ENCODE results near the gene ABCG8.
A peak's percentile ranks its signal among the peaks of the same experiment; 100 is the strongest.

The ABCG8 gene

DNA sequence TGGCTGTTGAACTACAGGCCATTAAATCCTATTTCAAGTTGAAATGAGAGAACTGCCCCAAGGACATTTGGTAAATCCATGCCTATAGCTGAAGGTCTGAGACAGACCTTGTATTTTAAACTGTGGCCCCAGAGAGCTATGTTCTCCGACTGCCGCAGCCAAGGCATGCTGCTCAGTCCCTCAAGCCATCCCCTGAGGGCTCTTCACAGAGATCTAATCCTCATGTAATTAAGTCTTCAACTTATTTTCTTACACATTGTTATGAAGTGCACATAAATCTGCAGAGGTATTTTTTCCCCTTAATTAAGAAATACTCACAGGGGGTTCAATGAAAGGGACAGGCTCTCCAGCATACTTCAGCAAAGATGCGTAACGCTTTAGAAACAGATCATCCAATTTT, 50.6 kb downstream of the ABCG8 start:
- TF ChIP-seq, protein P1, sequence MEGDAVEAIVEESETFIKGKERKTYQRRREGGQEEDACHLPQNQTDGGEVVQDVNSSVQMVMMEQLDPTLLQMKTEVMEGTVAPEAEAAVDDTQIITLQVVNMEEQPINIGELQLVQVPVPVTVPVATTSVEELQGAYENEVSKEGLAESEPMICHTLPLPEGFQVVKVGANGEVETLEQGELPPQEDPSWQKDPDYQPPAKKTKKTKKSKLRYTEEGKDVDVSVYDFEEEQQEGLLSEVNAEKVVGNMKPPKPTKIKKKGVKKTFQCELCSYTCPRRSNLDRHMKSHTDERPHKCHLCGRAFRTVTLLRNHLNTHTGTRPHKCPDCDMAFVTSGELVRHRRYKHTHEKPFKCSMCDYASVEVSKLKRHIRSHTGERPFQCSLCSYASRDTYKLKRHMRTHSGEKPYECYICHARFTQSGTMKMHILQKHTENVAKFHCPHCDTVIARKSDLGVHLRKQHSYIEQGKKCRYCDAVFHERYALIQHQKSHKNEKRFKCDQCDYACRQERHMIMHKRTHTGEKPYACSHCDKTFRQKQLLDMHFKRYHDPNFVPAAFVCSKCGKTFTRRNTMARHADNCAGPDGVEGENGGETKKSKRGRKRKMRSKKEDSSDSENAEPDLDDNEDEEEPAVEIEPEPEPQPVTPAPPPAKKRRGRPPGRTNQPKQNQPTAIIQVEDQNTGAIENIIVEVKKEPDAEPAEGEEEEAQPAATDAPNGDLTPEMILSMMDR (IDR thresholded peaks at IDR 0.05; ENCODE audit: unreplicated experiment in 3 of 3) = no peak
- no peaks in the 10 kb centered on the region for H3K9me3 Mint-ChIP-seq
- no peaks in the 10 kb centered on the region for H3K27me3 Mint-ChIP-seq (ENCODE audit: low read depth)
- H3K27ac Mint-ChIP-seq = no peak overlapping the region
- H3K36me3 Mint-ChIP-seq (ENCODE audit: low read depth) = peaks cover 69% of the 10 kb centered on the region
- H3K4me3 Mint-ChIP-seq = no peak overlapping the region
- no peaks in the 10 kb centered on the region for H3K4me1 Mint-ChIP-seq

DNA sequence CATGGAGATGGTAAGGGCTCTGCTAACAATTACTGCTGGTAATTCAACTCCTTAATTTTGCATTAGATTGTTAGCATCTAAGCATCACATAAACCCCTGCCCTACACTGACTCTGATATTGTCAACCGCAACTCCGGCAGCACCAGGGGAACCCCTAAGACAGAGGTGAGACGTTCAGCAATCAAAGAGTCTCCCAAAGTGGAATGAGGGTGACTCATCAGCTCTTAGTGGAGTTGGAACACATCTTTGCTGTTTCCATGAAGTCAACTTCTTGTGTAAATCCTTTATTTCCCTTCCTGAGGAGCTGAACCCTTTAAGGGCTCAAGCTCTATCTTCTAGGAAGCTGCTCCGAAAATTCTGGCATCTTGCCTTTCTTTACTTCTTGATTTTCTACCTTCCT, 52.1 kb downstream of the ABCG8 start:
- Mint-ChIP-seq H3K27me3 (ENCODE audit: low read depth) (no peaks in the 10 kb centered on the region), H3K4me3 (no peak overlapping the region), H3K36me3 (ENCODE audit: low read depth) (peaks cover 73% of the 10 kb centered on the region), H3K27ac (no peak overlapping the region), H3K4me1 (no peaks in the 10 kb centered on the region), H3K9me3 (no peaks in the 10 kb centered on the region)
- TF ChIP-seq, protein P1 (IDR thresholded peaks at IDR 0.05; ENCODE audit: unreplicated experiment in 3 of 3) = no peak

DNA sequence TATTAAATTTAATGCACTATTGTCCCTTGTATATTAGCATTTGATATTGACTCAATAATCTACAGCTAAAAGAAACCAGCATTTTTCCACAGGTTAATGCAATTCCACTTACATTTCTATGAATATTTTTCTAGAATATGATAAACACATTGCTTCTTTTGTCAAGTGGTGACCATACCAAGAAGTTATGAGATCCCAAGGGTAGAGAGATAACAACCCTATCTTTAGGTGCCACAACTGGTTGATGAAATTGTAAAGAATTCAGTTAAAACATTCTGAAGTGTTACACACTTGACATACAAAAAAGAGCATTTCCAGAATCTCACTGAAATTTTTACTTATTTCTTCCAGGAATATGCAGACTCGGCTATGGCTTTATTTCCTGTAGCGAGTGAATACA, 56.0 kb downstream of the ABCG8 start:
- H3K27me3 Mint-ChIP-seq (ENCODE audit: low read depth) = no peaks in the 10 kb centered on the region
- H3K9me3 Mint-ChIP-seq = no peaks in the 10 kb centered on the region
- no peak overlapping the region for H3K27ac Mint-ChIP-seq
- no peaks in the 10 kb centered on the region for H3K4me1 Mint-ChIP-seq
- H3K4me3 Mint-ChIP-seq = no peak overlapping the region
- TF ChIP-seq, protein P1 (IDR thresholded peaks at IDR 0.05; ENCODE audit: unreplicated experiment in 3 of 3) = no peak
- H3K36me3 Mint-ChIP-seq (ENCODE audit: low read depth) = peaks cover 78% of the 10 kb centered on the region

DNA sequence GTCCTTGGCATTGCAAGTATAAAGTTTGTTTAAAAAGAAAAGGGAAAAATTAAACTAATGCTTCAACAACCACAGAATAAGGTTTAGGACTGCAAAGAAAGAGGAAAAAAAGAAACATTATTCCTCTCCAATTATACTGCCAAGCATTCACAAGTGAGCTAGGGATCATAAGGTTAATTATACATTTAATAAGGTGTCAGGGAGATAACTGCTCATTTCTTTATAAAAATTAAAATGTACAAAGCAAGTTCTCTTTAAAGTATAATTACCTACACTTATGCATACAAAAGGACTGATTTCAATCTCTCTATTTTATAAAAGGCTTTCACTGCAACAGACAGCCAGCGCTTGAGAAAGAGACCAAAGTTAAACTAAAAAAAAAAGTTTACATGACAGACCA, 58.1 kb downstream of the ABCG8 start:
- Mint-ChIP-seq H3K4me3 (no peak overlapping the region), H3K4me1 (no peaks in the 10 kb centered on the region), H3K9me3 (no peaks in the 10 kb centered on the region), H3K27ac (no peak overlapping the region), H3K36me3 (ENCODE audit: low read depth) (peaks cover 63% of the 10 kb centered on the region), H3K27me3 (ENCODE audit: low read depth) (no peaks in the 10 kb centered on the region)
- TF ChIP-seq, protein P1 (IDR thresholded peaks at IDR 0.05; ENCODE audit: unreplicated experiment in 3 of 3) = no peak

DNA sequence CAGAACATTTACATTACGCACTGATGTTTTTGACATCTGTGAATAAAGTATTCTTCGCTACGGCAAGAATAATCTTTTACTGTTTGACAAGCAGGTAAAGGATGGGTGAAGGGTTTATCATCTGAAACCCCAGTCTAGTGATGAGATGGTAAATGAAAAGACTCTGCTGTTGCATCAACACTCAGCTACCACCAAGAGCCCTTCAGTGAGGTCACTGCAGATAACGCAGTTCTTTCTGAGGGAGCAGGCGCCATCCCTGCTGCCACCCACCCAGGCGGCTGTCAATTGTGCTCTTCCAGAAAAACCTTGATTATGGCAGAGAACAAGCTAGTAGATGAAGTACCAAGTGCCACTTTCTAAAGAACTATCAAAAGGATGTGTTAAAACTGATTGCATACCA, 58.7 kb downstream of the ABCG8 start:
- Mint-ChIP-seq H3K27ac (no peak overlapping the region), H3K4me1 (no peaks in the 10 kb centered on the region)
- TF ChIP-seq, protein P1 (IDR thresholded peaks at IDR 0.05; ENCODE audit: unreplicated experiment in 3 of 3) = no peak

DNA sequence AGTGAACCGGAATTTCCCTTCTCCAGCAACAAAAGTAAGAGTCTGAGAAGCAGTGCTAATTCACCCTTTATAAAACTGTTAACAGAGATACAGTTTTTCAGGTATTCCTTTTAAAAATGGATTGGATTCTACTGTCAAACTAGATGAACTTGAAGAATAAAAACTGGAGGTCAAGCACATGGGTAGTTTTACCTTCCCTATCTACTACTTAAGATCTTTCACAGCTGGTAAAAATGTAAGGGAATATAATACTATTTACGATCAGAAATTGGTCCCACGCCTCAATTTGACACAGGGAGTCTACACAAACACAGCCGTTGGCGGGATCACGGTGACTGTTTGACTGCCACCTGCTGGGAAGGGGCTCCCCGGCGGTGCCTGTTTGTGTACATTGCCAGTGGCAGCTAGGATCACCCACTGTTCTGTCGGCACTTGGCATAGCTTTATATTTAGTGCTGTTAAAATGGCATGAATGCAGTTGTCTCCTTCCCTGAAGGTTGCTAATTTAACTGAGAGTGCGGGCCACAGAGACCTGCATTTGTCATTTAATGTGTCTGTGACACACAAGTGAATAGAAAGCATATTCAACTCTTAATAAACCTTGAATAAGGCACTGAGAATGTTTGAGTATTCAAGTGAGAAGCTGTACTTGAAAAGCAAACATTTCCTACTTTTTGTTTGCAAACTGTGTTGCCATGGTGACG, 59.5 kb downstream of the ABCG8 start:
- no peak overlapping the region for H3K4me3 Mint-ChIP-seq
- H3K27me3 Mint-ChIP-seq (ENCODE audit: low read depth) = no peaks in the 10 kb centered on the region
- no peaks in the 10 kb centered on the region for H3K9me3 Mint-ChIP-seq

More for the DNA sequence above, 58.7 kb downstream of the ABCG8 start:
- Mint-ChIP-seq H3K9me3 (no peaks in the 10 kb centered on the region), H3K4me3 (no peak overlapping the region), H3K36me3 (ENCODE audit: low read depth) (peaks cover 57% of the 10 kb centered on the region), H3K27me3 (ENCODE audit: low read depth) (no peaks in the 10 kb centered on the region)

More for the DNA sequence above, 59.5 kb downstream of the ABCG8 start:
- Mint-ChIP-seq H3K4me1 (no peaks in the 10 kb centered on the region), H3K36me3 (ENCODE audit: low read depth) (peaks cover 54% of the 10 kb centered on the region), H3K27ac (no peak overlapping the region)
- TF ChIP-seq, protein P1 (IDR thresholded peaks at IDR 0.05; ENCODE audit: unreplicated experiment in 3 of 3) = peak; percentile 38 to 51 (median 39)
